Measurements from ENCODE around the gene PAXX.
A peak's percentile ranks its signal among the peaks of the same experiment; 100 is the strongest.
"Not testable (repeated sequence)": the region's sequence is repeated elsewhere in the genome, so short reads cannot be mapped to it uniquely, and the experiment has no call there.

Gene PAXX

DNA sequence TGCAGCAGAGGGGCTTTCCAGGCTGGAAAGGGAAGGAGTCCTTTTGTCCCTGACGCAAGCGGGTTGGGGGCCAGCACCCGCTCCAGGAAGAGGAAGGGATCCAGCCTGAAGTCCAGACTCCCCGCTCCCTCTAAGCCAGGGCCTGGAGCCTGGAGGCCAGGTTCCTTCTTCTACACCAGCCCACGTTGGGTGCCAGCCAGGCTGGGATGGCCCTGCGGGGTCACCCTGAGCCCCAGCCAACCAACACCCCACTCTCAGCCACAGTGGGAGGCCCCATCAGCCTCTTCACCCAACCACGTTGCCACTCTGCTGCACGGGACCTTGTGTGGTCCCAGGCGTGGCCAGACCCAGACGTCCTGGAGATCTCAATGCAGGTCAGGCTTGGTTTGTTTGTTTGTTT, 40.6 kb downstream of the PAXX start:
- no peak for DNase-seq (ENCODE audit: low read depth in 2 of 2)

DNA sequence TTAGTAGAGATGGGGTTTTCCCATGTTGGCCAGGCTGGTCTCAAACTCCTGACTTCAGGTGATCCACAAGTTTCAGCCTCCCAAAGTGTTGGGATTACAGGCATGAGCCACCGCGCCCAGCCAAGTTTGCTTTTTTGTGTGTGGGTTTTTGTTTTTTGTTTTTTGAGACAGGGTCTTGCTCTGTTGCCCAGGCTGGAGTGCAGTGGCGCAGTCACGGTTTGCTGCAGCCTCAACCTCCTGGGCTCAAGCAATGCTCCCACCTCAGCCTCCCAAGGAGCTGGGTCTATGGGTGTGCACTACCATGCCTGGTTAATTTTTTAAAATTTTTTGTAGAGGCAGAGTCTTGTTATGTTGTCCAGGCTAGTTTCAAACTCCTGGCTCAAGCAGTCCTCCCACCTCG, 41.3 kb downstream of the PAXX start:
- not testable (repeated sequence) for DNase-seq (ENCODE audit: low read depth in 2 of 2)

DNA sequence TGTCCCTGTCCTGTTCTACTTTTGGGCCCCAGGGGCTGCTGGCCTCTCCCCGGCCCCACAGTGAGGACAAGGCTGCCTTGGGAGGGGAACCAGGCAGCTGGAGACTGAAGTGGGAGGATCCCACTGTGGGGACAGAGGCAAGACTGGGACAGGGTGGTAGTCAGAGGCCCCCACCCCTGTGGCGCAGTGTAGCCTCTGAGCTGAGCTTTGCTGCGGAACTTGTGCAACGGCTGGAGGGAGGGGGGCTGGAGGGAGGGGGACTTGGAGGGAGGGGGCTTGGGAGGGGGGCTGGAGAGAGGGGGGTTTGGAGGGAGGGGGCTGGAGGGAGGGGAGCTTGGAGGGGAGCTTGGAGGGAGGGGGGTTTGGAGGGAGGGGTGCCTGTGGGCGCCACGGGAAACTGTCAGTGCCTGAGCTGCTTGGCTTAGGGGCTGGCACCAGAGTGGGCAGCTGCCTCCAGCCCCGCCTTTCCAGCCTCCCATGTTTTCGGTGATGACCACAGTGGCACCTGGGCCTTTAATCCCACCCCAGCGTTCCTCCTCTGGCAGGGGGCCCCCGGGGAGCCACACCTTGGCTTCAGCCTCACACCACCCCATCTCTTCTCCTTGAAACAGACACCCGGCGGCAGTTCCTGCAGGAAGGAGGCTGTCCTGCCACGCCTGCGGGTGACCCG, 42.0 kb downstream of the PAXX start:
- no peak for DNase-seq (ENCODE audit: low read depth in 2 of 2)

DNA sequence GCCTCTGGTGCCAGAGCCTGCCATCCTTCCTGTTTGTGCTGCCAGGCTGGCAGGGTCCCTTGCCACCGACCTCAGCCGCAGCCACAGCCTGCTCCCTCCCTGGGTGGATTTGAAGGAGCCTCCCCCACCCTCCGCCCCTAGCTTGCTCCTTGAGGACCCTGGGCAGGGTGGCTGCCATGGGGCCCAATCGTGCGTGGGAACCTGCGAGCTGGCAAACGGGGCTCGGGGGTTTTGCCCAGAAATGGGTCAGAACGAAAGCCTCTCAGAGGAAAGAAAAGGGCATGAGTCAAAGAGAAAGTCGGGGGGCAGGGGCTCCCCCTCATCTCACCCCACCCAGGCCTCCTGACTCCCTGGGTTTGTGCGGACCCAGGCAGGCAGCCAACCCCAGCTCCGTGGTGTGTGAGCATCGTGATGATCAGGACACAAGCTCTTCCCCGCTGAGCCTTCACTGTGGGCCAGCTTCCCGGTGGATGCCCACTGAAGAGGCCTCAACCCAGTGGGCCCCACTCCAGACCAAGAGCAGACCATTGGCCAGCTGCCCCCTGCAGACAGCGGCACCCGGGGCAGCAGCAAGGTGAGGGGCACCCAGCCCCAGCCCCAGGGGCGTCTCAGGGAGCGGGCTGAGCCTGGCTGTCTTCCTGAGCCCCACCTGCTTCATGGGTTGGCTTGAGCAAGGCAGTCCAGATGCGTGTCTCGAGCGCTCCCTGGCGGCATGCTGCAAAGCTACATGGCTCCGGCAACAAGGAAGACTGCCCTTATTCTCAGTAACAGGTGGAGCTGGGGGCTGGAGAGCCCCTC, 42.7 kb downstream of the PAXX start:
- peak; percentile 83 to 89 for DNase-seq (ENCODE audit: low read depth in 2 of 2)

- DNase-seq (ENCODE audit: low read depth in 2 of 2), result no peak
Observed at GRCh38 chr9:137035507-137035834, 43.2 kb downstream of the PAXX start.

- DNase-seq (ENCODE audit: low read depth in 2 of 2), result no peak
Observed at GRCh38 chr9:137035937-137036336, 43.7 kb downstream of the PAXX start.

DNA sequence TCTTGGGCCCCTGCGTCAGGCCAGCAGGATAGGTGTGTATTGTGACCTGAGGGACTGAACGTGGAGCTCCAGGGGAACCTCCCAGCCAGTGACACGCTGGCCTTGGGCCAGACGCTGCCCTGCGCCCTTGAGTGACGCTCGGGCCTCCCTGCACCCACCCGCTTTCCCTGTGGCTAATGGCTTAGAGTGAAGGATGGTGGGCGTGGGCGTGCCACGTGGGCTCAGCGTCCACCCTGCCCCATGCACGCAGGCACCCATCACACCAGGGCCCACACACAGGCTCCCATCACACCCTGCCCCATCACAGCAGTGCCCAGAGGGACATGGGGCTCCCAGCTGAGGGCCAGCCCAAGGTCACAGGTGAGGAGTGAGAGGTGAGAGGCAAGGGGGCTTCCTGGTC, 44.8 kb downstream of the PAXX start:
- DNase-seq (ENCODE audit: low read depth in 2 of 2), result no peak

GRCh38 chr9:137037483-137037882, 45.3 kb downstream of the PAXX start:
- no peak for DNase-seq (ENCODE audit: low read depth in 2 of 2)

DNA sequence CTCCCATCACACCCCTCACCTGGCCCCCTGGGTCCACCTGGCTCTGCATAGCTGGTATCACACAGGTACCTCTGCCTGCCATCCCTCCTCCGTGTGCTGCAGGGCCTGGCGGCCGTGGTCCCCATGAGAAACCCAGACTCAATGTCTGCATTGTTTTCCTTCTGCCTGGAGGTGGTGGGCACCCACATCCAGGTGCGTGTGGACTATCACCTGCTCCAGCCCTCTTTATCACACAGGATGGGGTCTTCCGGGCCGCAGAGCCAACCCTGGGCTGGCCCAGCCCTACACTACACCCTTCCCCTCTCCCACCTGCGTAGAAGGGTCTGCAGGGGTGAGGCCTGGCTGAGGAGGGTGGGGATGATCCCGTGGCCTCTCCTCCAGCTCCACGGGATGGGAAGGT, 46.7 kb downstream of the PAXX start:
- DNase-seq (ENCODE audit: low read depth in 2 of 2), result no peak

- DNase-seq (ENCODE audit: low read depth in 2 of 2), result no peak
Observed at GRCh38 chr9:137039611-137040366, 47.6 kb downstream of the PAXX start.

- DNase-seq (ENCODE audit: low read depth in 2 of 2), result no peak
Observed at GRCh38 chr9:137040568-137040967, 48.3 kb downstream of the PAXX start.

DNA sequence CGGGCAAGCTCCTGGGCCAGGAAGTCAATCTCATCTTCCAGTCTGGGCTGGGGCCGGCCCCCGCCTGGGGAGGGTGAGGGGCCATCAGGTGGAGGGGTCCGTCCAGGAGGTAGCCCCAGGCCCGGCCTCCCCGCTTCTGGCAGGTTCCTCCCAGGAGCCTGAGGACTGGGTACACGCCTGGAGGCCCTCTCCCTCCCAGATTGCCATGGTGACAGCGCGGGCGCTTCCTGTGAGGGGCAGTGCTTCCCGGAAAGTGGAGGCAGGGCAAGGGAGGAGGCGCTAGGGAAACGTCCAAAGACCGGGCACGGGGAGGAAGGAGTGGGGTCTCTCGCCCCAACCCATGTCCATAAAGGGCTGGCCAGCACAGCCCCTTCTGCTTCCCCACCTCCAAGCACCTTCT, 48.9 kb downstream of the PAXX start:
- DNase-seq (ENCODE audit: low read depth in 2 of 2), result no peak

- no peak for DNase-seq (ENCODE audit: low read depth in 2 of 2)
Observed at GRCh38 chr9:137042751-137043727, 50.8 kb downstream of the PAXX start.

Data from activated CD4-positive, alpha-beta T cell treated with anti-CD3 and anti-CD28 coated beads for 24 hours (primary cell).